SW 1271 (cell line): Measurements from ENCODE around the gene CEP164.
A peak's percentile ranks its signal among the peaks of the same experiment; 100 is the strongest.

Experiments
- DNase-seq, 2 experiments: peaks; one replicate each; lab custom pipeline; 2025; lab: John Stamatoyannopoulos, UW

The CEP164 gene

GRCh38 chr11:117327567-117328374 is at the start of gene CEP164:
CEP164 (plus strand) TSS chr11:117327854; CDS start chr11:117338587, 10,733 bp downstream.
- DNase-seq = peak; percentile 86

- no peak for DNase-seq
Measured at GRCh38 chr11:117278347-117278746, 49.3 kb upstream of the CEP164 start.

- DNase-seq = no peak
Measured at GRCh38 chr11:117279711-117280376, 47.8 kb upstream of the CEP164 start.

- DNase-seq = no peak
Measured at GRCh38 chr11:117281159-117281558, 46.5 kb upstream of the CEP164 start.

DNA sequence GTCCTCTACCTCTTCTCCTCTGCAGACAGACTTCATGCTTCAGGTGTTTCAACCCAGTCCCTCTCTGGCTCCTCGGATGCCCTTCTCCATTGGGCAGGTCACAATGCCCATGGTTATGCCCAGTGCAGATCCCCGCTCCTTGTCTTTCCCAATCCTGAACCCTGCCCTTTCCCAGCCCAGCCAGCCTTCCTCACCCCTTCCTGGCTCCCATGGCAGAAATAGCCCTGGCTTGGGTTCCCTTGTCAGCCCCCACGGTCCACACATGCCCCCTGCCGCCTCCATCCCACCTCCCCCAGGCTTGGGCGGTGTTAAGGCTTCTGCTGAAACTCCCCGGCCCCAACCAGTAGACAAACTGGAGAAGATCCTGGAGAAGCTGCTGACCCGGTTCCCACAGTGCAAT is 45.8 kb upstream of the CEP164 start:
- DNase-seq = no peak

GRCh38 chr11:117282956-117283355 is 44.7 kb upstream of the CEP164 start:
- no peak for DNase-seq

DNA sequence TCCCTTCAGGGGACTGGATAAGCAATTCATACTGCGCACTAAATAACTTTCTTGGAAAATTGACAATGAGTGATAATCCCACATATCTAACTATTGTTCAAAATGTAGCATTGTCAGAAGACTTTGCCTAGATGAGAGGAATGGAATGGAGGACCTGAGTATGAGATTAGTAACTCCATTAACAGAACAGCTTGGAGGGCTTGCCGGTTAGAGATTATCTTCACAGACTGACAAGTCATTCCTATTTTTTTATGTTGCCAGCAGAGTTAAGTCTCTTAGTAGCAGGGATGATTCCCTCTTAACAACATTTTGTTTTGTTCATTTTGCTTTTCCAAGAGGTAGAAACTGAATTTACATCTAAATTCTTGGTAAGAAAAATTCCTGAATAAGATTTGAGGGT is 43.6 kb upstream of the CEP164 start:
- no peak for DNase-seq

DNA sequence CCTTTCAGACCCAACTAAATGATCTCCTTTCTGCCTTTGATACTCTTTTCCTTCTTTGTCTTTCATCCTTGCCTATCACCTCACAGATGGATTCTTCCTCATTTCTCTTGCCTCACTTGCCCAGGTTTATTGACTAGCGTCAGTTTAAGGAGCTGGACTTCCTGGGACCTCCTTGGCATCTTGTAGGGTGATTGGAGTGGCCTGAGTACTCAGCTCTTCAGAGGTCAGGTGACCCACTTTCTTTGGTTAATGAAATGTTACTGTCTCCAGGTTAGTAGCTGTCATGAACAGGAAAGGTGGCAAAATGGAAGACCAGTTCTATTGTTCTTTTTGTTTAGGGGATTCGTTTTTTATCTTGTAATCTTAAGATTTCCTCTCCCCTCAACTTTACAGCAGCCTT is 41.1 kb upstream of the CEP164 start:
- no peak for DNase-seq

DNA sequence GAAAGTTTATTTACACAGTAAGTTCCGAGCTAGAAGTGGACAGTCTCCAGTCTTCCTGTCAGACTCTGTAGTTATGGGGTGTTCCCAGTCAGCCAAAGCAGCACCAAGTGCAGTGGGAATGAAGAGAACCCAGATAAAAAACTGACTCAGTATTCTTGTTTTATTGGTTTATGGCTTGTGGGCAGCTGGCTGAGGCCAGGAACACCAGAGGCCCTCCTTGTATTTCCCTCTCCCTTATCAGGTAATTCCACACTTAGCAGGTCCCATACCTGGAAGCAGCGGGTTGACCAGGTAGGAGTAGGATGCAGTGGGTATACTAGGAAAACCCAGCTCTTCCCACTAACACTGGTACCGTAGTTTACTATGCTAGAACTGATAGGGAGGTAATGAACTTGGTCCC is 40.0 kb upstream of the CEP164 start:
- no peak for DNase-seq

- no peak for DNase-seq
Measured at GRCh38 chr11:117289795-117290194, 37.9 kb upstream of the CEP164 start.

DNA sequence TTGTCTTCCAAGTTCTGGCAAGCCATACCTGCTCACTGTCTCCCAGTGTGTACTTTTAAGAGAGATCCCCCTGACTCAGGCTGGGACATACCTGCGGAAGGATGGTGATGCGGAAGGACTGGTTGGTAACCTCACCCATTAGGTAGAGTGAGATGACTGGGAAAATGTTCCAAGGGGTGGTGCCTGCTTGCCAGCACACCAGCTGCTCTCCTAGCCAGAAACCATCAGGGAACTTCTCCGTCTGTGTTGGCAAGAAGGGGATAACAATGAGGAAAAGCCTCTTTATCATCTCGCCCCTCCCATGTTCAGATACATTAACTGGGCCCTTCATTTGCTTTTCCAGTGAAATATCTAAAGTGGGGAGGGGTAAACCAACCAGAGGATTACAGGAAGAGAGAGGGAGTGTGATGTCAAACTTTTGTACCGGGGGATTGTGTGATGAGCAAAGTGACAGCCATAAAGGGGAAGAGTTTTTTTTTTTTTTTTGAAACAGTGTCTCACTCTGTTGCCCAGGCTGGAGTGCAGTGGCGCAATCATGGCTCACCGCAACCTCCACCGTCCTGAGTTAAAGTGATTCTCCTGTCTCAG is 36.8 kb upstream of the CEP164 start, which contains the start of gene BACE1-AS:
Gene BACE1-AS (plus strand): TSS at position 538 of the 588 bp plus-strand sequence.
- no peak for DNase-seq

DNA sequence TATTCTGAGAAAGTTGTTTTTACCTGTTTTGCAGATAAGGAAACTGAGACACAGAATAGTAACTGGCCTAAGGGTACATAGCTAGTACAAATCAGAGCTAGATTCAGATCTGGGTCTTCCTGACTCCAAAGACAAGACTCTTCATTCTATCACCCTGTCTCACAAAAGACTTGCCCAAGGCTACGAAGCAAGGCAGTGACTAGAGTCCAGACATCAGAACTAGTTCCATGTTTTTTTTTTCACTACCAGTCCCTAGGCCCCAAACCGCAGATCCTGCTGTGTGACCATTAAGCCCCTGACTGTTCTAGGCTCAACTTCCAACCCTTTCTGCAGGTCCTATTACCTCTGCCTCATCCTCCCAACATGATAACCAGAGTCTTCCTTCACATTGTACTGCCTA is 35.0 kb upstream of the CEP164 start:
- DNase-seq = no peak

DNA sequence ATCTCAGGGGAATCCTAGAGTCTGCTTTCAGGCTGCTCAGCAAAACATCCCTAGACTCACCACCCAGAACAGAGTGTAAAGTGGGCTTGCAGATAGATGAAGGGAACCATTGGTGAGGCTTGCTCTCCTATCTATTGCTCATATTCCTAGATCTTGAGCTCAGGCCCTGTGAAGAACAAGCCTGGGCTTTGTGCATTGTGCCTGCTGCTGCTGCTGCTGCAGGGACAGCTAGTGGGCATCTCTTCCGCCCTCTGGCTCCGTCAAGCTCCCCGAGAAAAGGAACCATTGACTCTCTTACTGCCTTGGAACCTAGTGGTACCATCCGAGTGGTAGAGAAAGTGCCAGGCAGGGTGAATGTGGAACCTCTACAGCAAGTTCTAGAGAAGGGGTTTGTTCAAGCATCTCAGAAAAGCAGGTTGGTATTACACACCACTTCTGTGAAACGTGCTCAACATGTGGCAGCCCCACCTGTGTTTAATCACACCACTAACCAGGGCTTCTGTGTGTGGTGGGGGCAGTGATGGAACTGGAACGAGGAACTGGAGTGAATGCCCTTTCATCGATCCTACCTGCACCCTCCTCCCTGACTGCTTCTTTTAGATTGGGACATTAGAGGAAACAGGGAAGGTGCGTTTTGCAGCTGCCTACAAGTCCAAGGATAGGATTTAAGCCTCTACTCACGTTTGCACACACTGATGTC is 32.1 kb upstream of the CEP164 start:
- no peak for DNase-seq

GRCh38 chr11:117296881-117297280 is 30.8 kb upstream of the CEP164 start:
- DNase-seq = no peak

DNA sequence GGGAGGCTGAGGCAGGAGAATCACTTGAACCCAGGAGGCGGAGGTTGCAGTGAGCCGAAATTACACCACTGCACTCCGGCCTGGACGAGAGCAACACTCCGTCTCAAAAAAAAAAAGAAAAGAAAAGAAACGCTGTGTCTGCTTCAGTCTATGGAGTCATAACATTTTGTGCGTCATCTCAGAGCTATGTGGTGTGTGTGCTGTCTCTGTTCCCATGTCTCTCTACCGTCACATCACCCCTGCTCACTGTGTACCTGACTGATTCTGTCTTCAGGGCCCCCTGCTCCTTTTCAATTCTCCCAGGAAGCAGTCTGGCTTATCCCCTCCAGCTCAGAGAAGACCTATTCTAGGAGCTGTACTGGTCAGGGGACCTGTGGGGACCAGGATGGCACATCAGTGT is 29.5 kb upstream of the CEP164 start:
- no peak for DNase-seq

- no peak for DNase-seq
Measured at GRCh38 chr11:117299351-117300282, 28.0 kb upstream of the CEP164 start.

DNA sequence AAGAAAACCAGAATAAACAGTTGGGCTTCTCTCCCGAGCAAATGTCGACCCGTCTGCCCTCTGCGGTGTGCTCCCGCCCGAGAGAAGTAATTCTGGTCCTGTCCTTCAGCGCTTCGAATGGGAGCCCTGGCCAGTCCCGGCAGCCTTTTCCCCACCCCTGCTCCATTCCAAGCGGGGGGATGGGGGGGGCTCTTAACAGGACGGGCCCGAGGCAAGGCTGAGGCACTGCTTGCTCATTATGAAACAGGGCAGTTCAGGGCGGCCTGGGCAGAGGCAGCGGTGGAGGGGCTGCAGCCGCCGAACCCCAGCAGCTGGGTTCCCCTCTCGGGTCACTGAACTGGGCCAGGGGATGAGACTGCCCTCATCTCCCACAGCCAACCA is 27.4 kb upstream of the CEP164 start:
- no peak for DNase-seq

DNA sequence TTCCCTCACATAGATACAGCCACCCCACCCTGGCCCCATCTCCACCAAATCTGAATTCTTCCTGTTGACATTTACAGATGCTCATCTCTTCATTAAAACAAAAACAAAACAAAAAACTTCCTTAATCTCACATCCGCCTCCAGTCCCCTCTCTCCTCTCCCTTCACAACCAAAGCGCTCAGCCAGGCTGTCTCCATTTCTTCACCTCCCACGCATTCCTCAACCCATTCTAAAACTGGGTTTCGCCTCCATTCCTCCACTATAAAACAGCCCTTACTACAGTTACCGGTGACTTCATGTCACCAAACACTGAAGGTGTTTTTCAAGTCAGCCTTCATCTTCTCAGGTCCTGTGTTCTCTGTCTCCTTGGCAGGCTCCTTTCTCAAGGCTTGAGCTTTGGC is 26.9 kb upstream of the CEP164 start:
- DNase-seq = no peak

- DNase-seq = no peak
Measured at GRCh38 chr11:117302228-117302627, 25.4 kb upstream of the CEP164 start.

DNA sequence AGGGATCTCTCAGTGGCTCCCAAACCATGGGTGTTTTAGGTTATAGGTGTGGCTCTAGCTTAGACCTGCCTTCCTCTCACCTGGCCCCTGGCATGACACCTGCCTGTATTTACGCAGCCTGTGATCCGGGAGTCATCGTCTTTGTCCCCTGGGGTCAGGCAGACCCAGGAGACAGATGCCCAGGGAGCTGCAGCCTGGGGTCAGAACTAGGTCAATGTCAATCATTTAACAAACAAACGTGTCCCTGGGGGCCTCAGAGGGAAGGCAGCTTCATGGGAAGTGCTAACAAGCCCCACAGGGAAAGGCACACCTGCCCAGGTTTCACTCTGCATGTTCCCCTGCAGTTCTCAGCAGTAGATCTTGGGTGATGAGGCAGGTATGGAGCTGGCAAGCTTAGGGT is 24.6 kb upstream of the CEP164 start:
- DNase-seq = no peak

DNA sequence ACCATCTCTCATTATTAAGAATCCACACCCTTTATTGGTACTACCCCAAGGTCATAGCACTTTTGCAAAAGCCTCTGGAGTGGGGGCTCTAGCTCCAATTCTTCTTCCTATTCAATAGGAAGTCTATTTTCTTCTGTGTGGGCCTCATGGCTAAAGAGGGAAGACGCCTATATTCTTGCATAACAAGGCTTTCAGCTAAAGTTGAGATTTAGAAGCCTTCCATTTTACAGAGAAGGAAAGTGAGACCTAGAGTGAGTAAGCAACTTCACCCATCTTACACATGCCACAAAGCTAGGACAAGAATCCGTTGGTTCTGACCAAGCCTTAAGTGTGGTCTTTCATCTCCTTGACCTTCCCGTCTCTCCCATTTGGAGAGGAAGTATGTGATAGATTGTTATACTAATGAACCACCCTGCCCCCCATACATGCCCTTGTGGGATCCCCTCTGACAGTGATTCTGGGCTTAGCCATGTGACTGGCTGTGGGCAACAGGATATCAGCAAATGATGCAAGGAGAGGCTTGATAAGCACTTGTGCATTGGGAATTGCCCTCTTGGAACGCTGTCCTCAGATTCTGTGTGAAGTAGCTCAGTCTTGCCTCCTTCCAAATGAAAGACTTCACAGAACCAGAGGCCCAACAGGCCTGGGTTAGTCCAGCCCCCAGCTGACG is 23.9 kb upstream of the CEP164 start:
- no peak for DNase-seq
